K562 (cell line): ENCODE data around the gene NPTXR. TPM values are rescaled to one million over a fixed set of nuclear protein-coding genes. Genes with fewer than 3 reads are reported as not detected.

Source experiments
- CTBP1 ChIP-seq: fragments of 450-650 bp; IDR thresholded peaks from 2 replicates; pipeline ENCODE4 v1.6.1; 2016; ENCODE audit warnings: borderline replicate concordance
- GATAD2B ChIP-seq: fragments of 450-650 bp; IDR thresholded peaks from 2 replicates; pipeline ENCODE4 v1.6.1; 2017; ENCODE audit warnings: mild to moderate bottlenecking, borderline replicate concordance
- HNRNPK ChIP-seq: fragments of 200-400 bp; formaldehyde crosslinking; IDR thresholded peaks from one replicate; pipeline ENCODE4 v1.6.1; 2018; ENCODE audit warnings: mild to moderate bottlenecking, low read depth, low read length; ENCODE audit not compliant: poor library complexity, severe bottlenecking
- MYC ChIP-seq, 2 experiments: fragments of 250-450 bp in 1 of 2; sonication (Bioruptor Pico) in 1 of 2; IDR thresholded peaks; 2 replicates each; pipeline versions ENCODE4 v1.5.1 to v1.6.1; 2012 to 2021; ENCODE audit warnings: low read depth in 2 of 2, borderline replicate concordance in 1 of 2, improper control_type of control experiment in 1 of 2, low read length in 1 of 2, mild to moderate bottlenecking in 1 of 2, moderate library complexity in 1 of 2
- PHTF2 ChIP-seq: fragments of 250-450 bp; sonication (Bioruptor Pico); IDR thresholded peaks from 2 replicates; pipeline ENCODE4 v1.5.0; 2021; ENCODE audit warnings: mild to moderate bottlenecking
- POLR2G ChIP-seq: fragments of 200-400 bp; formaldehyde crosslinking; IDR thresholded peaks from 2 replicates; pipeline ENCODE4 v1.6.1; 2017; ENCODE audit warnings: low read depth, mild to moderate bottlenecking, antibody characterized with exemption, low read length, moderate library complexity
- RBM34 ChIP-seq: fragments of 200-400 bp; formaldehyde crosslinking; IDR thresholded peaks from 2 replicates; pipeline ENCODE4 v1.6.1; 2018; ENCODE audit warnings: low read length, borderline replicate concordance; ENCODE audit not compliant: insufficient read depth
- SRF ChIP-seq, 2 experiments: fragments of 250-450, 450-650 bp in 1 of 2; sonication (Bioruptor Pico) in 1 of 2; sonication (generic) in 1 of 2; formaldehyde crosslinking; IDR thresholded peaks; 2 replicates each; pipeline versions ENCODE4 v1.5.0 to v1.5.1; 2020 to 2022; ENCODE audit warnings: mild to moderate bottlenecking in 1 of 2, missing genetic modification reagents in 1 of 2
- SUPT5H ChIP-seq: fragments of 450-650 bp; IDR thresholded peaks from 2 replicates; pipeline ENCODE4 v1.6.1; 2016
- U2AF2 ChIP-seq: fragments of 200-400 bp; formaldehyde crosslinking; optimal IDR thresholded peaks from 2 replicates; pipeline ENCODE3; 2017; ENCODE audit warnings: low read depth, mild to moderate bottlenecking, low read length
- VEZF1 ChIP-seq: fragments of 200-800 bp; sonication (Bioruptor generic); IDR thresholded peaks from 2 replicates; pipeline ENCODE4 v1.6.1; 2017; ENCODE audit warnings: missing genetic modification characterization, missing compliant biosample characterization
- ZNF121 ChIP-seq: sonication (generic); formaldehyde crosslinking; conservative IDR thresholded peaks from 2 replicates; pipeline ENCODE4 v1.8.0; 2022; ENCODE audit warnings: missing genetic modification reagents
- ZNF217 ChIP-seq: sonication (generic); formaldehyde crosslinking; IDR thresholded peaks from 2 replicates; pipeline ENCODE4 v1.8.0; 2022; ENCODE audit warnings: mild to moderate bottlenecking, missing genetic modification reagents
- ZNF57 ChIP-seq: fragments of 450-650 bp; formaldehyde crosslinking; IDR thresholded peaks from 2 replicates; pipeline ENCODE4 v1.4.0; 2020; ENCODE audit warnings: mild to moderate bottlenecking, moderate library complexity
- ZNF699 ChIP-seq: fragments of 250-450 bp; sonication (Bioruptor Pico); IDR thresholded peaks from 2 replicates; pipeline ENCODE4 v1.8.0; 2021; ENCODE audit warnings: mild to moderate bottlenecking, moderate library complexity; ENCODE audit not compliant: insufficient replicate concordance
- ZNF717 ChIP-seq: fragments of 250-450 bp; sonication (Bioruptor Pico); IDR thresholded peaks from 2 replicates; pipeline ENCODE4 v1.5.0; 2021
- polyA plus RNA-seq, 8 experiments: library from polyadenylated mRNA; depleted of rRNA in 4 of 8; stranded (reverse) in 5 of 8; unstranded in 3 of 8; fragments of >200 nt; fragmentation: Nextera tagmentation in 2 of 8; fragmentation: Illumina TruSeq in 1 of 8; extraction: Ambion mirVana in 2 of 8; extraction: Trizol in 1 of 8; gene quantifications; 2 replicates each; pipeline versions ENCODE4 v1.2.1 to v1.2.3, GENCODE V29; 2011 to 2014; ENCODE audit warnings: inconsistent platforms in 1 of 8, missing spikeins in 1 of 8
- total RNA-seq, 7 experiments: library from RNA; depleted of rRNA in 6 of 7; stranded (reverse); fragments of >200 nt in 6 of 7; fragmentation: Illumina TruSeq in 2 of 7; extraction: Trizol in 2 of 7; gene quantifications; 2 replicates each; pipeline versions ENCODE4 v1.2.1 to v1.2.3, GENCODE V29; 2011 to 2021; ENCODE audit warnings: low replicate concordance in 1 of 7
- TF ChIP-seq, protein P1 (sequence below): sonication (generic); formaldehyde crosslinking; IDR thresholded peaks from 2 replicates; pipeline ENCODE4 v1.8.1; 2023; ENCODE audit warnings: mild to moderate bottlenecking, missing genetic modification reagents
- TF ChIP-seq, protein P2 (sequence below), 2 experiments: IDR thresholded peaks; 2 replicates each; pipeline ENCODE4 v1.6.1; 2011; ENCODE audit warnings: borderline replicate concordance in 1 of 2, control low read depth in 1 of 2, low read depth in 1 of 2, low read length in 1 of 2, mild to moderate bottlenecking in 1 of 2, mixed read lengths in 1 of 2, moderate library complexity in 1 of 2; ENCODE audit not compliant: insufficient read depth in 1 of 2, insufficient read length in 1 of 2, poor library complexity in 1 of 2, severe bottlenecking in 1 of 2; ENCODE audit errors: extremely low read depth in 1 of 2
- TF ChIP-seq, protein P3 (sequence below): fragments of 150-350 bp; conservative IDR thresholded peaks from 2 replicates; pipeline ENCODE4 v1.6.1; 2014; ENCODE audit warnings: low read length

The NPTXR gene
- total and polyA plus RNA-seq, 9 of the 15 experiments (the other 6 are each of a cell fraction or from before 2014, with no cell fraction given), result 0.01 to 3.1 (median 1.1) TPM

DNA sequence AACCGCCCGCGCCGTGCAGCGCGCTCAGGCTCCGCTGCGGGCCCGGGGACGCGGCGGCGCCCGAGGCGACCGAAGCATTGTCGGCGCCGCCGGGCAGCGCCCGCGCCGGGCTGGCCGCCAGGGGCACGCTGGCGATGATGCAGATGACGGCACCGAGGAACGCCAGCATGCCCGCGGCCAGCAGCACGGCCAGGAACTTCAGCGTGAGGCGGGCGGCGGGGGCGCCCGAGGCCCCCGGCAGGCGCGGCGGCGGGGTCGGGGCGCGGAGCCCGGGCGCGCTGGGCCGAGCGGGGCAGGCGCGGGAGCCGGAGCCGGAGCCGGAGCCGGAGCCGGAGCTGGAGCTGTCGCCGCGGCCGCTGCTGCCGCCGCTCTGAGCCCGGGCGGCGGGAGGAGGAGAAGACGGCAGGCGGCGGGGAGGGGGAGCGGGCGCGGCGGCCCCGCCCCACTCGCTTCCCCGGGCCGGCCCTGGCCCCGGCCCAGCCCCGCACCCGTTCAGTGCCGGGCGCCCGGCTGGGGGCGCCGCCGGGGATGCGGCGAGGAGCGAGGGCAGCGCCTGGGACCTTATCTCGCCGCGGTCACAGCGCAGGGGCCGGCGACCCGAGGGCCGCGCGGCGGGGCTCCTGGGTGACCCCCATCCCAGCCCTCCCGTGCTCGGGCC is at the start of gene NPTXR (continued):
- TF ChIP-seq, protein P1, sequence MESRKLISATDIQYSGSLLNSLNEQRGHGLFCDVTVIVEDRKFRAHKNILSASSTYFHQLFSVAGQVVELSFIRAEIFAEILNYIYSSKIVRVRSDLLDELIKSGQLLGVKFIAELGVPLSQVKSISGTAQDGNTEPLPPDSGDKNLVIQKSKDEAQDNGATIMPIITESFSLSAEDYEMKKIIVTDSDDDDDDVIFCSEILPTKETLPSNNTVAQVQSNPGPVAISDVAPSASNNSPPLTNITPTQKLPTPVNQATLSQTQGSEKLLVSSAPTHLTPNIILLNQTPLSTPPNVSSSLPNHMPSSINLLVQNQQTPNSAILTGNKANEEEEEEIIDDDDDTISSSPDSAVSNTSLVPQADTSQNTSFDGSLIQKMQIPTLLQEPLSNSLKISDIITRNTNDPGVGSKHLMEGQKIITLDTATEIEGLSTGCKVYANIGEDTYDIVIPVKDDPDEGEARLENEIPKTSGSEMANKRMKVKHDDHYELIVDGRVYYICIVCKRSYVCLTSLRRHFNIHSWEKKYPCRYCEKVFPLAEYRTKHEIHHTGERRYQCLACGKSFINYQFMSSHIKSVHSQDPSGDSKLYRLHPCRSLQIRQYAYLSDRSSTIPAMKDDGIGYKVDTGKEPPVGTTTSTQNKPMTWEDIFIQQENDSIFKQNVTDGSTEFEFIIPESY (CRISPR knock-in tag), result no peak
- TF ChIP-seq U2AF2 (no peak), PHTF2 (CRISPR knock-in tag) (no peak), HNRNPK (no peak), MYC (IDR thresholded peaks at IDR 0.05; ENCODE audit: low read depth, low read length) (no peak), MYC (CRISPR knock-in tag; IDR thresholded peaks at IDR 0.05; ENCODE audit: borderline replicate concordance, low read depth) (no peak), CTBP1 (peak; percentile 77; the same call in 1 of the 2 replicates), ZNF121 (CRISPR knock-in tag) (no peak), SRF (CRISPR knock-in tag; IDR thresholded peaks at IDR 0.05) (no peak), VEZF1 (peak; percentile 74; the same call in 1 of the 2 replicates), RBM34 (no peak), ZNF217 (CRISPR knock-in tag) (no peak), ZNF717 (CRISPR knock-in tag) (no peak), POLR2G (peak; percentile 80), ZNF699 (CRISPR knock-in tag) (no peak), ZNF57 (CRISPR knock-in tag) (no peak), GATAD2B (peak; percentile 66), SUPT5H (no peak)
- TF ChIP-seq, protein P2, sequence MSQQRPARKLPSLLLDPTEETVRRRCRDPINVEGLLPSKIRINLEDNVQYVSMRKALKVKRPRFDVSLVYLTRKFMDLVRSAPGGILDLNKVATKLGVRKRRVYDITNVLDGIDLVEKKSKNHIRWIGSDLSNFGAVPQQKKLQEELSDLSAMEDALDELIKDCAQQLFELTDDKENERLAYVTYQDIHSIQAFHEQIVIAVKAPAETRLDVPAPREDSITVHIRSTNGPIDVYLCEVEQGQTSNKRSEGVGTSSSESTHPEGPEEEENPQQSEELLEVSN (IDR thresholded peaks at IDR 0.05; ENCODE audit: borderline replicate concordance in 1 of 2, extremely low read depth in 1 of 2, insufficient read depth in 1 of 2, insufficient read length in 1 of 2, low read depth in 1 of 2, low read length in 1 of 2, poor library complexity in 1 of 2, severe bottlenecking in 1 of 2), result peak in 1 of 2 experiments; percentile 69
- TF ChIP-seq, protein P3, sequence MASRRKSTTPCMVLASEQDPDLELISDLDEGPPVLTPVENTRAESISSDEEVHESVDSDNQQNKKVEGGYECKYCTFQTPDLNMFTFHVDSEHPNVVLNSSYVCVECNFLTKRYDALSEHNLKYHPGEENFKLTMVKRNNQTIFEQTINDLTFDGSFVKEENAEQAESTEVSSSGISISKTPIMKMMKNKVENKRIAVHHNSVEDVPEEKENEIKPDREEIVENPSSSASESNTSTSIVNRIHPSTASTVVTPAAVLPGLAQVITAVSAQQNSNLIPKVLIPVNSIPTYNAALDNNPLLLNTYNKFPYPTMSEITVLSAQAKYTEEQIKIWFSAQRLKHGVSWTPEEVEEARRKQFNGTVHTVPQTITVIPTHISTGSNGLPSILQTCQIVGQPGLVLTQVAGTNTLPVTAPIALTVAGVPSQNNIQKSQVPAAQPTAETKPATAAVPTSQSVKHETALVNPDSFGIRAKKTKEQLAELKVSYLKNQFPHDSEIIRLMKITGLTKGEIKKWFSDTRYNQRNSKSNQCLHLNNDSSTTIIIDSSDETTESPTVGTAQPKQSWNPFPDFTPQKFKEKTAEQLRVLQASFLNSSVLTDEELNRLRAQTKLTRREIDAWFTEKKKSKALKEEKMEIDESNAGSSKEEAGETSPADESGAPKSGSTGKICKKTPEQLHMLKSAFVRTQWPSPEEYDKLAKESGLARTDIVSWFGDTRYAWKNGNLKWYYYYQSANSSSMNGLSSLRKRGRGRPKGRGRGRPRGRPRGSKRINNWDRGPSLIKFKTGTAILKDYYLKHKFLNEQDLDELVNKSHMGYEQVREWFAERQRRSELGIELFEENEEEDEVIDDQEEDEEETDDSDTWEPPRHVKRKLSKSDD, result no peak
